ENCODE data around the gene ASPN. TPM values are rescaled to one million over a fixed set of nuclear protein-coding genes. Genes with fewer than 3 reads are reported as not detected.
"Not testable (repeated sequence)": the region's sequence is repeated elsewhere in the genome, so short reads cannot be mapped to it uniquely, and the experiment has no call there.

The ASPN gene
- total RNA-seq, 4 donors from 2014 or later: 29.5 to 160 (median 73.0) TPM

DNA sequence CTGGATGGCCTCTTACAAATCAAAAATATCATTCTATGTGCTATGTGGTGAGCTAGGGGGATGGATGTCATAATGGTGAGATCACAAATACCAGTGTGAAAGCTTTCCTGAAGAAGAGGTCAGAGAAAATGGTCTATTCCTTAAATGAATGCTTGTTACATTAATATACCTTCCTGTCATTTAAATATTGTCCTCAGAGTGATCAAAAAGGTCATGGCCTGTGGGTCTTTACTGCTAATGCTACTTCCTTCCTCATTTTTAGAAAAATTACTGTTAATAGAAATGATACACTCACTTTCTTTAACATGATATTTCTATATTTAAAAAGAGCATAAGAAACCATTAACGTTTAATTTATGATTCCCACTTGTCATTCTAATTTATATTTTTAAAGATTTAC is 67.7 kb downstream of the ASPN start:
- TF ChIP-seq POLR2A (IDR thresholded peaks at IDR 0.05): no peak
- TF ChIP-seq, protein P1, sequence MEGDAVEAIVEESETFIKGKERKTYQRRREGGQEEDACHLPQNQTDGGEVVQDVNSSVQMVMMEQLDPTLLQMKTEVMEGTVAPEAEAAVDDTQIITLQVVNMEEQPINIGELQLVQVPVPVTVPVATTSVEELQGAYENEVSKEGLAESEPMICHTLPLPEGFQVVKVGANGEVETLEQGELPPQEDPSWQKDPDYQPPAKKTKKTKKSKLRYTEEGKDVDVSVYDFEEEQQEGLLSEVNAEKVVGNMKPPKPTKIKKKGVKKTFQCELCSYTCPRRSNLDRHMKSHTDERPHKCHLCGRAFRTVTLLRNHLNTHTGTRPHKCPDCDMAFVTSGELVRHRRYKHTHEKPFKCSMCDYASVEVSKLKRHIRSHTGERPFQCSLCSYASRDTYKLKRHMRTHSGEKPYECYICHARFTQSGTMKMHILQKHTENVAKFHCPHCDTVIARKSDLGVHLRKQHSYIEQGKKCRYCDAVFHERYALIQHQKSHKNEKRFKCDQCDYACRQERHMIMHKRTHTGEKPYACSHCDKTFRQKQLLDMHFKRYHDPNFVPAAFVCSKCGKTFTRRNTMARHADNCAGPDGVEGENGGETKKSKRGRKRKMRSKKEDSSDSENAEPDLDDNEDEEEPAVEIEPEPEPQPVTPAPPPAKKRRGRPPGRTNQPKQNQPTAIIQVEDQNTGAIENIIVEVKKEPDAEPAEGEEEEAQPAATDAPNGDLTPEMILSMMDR (IDR thresholded peaks at IDR 0.05): no peak
- H3K4me3 ChIP-seq: no peak overlapping the region
- no peaks in the 10 kb centered on the region for H3K27me3 ChIP-seq
- H3K9me3 ChIP-seq: no peaks in the 10 kb centered on the region
- H3K36me3 ChIP-seq: no peaks in the 10 kb centered on the region
- DNase-seq: no peak
- no peak overlapping the region for H3K27ac ChIP-seq
- intact Hi-C loops (cut with DNase I; ENCODE audit: low total_unique reads): no loop called here
- H3K4me1 ChIP-seq: no peaks in the 10 kb centered on the region

DNA sequence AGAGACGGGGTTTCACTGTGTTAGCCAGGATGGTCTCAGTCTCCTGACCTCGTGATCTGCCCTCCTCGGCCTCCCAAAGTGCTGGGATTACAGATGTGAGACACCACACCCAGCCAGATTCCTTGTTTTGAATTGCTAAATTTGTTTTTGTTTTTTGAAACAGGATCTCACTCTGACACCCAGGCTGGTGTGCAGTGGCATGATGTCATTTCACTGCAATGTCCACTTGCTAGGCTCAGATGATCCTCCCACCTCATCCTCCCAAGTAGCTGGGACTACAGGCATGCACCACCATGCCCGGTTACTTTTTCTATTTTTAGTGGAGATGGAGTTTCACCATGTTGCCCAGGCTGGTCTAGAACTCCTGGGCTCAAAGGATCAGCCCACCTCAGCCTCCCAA is 71.1 kb downstream of the ASPN start:
- H3K4me3 ChIP-seq; DNase-seq; H3K9me3 ChIP-seq; H3K27me3 ChIP-seq; H3K4me1 ChIP-seq; H3K36me3 ChIP-seq; intact Hi-C loops (cut with DNase I; ENCODE audit: low total_unique reads): not testable (repeated sequence)
- H3K27ac ChIP-seq: peak overlapping the region; percentile 75 to 81

DNA sequence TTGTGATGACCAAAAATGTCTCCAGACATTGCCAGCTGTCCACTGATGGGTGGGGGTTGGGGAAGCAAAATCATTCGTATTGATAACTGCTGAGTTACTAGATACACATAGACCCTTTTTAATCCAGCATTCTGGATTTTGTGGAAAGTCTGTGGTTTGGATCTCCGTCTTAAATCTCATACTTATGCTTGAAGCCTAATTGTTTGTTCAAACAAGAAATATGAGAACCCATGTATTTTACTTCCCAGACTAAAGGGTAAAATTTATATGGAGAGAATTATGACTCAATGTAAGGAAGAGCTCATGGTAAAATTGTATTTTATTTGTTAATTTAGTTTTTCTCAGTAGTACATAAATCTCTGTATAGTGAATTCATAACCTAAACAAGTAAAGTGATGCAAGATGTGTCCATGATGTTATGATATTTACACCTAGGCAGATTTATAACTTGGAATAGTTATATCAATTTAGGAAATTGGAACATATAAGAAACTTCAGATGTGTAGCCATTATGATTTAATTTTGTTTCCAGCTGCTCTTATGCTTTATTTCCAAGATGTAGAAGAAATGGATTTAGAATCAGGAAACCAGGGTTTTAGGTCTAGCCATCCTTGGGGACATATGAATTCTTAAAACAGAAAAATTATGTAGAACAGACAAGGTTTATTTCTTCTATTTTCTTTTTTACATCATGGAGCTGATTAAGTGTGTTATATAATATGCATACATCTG is 73.4 kb downstream of the ASPN start:
- intact Hi-C loops (cut with DNase I; ENCODE audit: low total_unique reads): no loop called here
- DNase-seq: no peak
- Histone ChIP-seq H3K36me3 (no peaks in the 10 kb centered on the region), H3K4me3 (no peak overlapping the region), H3K27ac (peak overlapping the region in 1 of 2 donors; percentile 3), H3K4me1 (no peaks in the 10 kb centered on the region), H3K27me3 (no peaks in the 10 kb centered on the region), H3K9me3 (no peaks in the 10 kb centered on the region)
- TF ChIP-seq, protein P1 (IDR thresholded peaks at IDR 0.05): no peak
- no peak for TF ChIP-seq POLR2A (IDR thresholded peaks at IDR 0.05)

DNA sequence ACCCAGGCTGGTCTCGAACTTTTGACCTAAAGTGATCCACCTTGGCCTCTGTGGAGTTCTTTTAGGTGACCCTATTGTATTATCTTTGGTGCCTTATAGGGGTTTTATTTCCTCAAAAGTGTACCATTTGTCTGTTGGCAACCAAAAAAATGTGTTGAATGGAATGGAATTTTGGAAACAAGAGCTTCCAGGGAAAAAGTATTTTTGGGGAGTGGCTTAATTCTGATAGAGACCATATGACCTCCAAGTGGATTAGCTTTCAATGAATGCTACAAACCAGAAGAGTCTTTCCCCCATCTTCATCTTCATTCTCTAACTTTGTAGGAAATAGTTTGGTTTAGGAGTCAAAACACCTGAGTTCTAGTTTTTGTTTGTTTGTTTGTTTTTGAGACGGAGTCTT is 74.5 kb downstream of the ASPN start:
- H3K4me3 ChIP-seq: no peak overlapping the region
- no peaks in the 10 kb centered on the region for H3K27me3 ChIP-seq
- no peaks in the 10 kb centered on the region for H3K4me1 ChIP-seq
- TF ChIP-seq POLR2A (IDR thresholded peaks at IDR 0.05): no peak
- TF ChIP-seq, protein P1 (IDR thresholded peaks at IDR 0.05): no peak
- H3K36me3 ChIP-seq: no peaks in the 10 kb centered on the region
- no peaks in the 10 kb centered on the region for H3K9me3 ChIP-seq
- DNase-seq: no peak
- intact Hi-C loops (cut with DNase I; ENCODE audit: low total_unique reads): no loop called here
- peak overlapping the region; percentile 74 to 87 for H3K27ac ChIP-seq

DNA sequence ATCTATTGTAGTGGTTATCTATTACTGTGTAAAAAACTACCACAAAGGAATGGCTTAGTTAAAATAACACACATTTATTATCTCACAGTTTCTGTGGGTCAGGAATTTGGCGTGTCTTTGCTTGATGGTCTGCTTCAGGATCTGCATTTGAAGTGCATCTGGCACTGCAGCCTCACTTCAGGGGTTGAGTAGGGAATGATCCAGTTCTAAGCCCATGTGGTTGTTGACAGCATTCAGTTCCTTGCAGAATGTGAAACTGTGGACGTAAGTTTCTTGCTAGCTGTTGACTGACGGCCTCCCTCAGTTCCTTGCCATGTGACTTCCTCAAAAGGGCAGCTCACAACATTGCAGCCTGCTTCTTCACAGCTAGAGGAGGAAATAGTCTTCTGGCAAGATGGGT is 75.8 kb downstream of the ASPN start:
- DNase-seq: no peak
- H3K9me3 ChIP-seq: no peaks in the 10 kb centered on the region
- no peak for TF ChIP-seq POLR2A (IDR thresholded peaks at IDR 0.05)
- TF ChIP-seq, protein P1 (IDR thresholded peaks at IDR 0.05): no peak
- H3K27me3 ChIP-seq: no peaks in the 10 kb centered on the region
- no peak overlapping the region for H3K4me3 ChIP-seq
- intact Hi-C loops (cut with DNase I; ENCODE audit: low total_unique reads): no loop called here
- H3K4me1 ChIP-seq: no peaks in the 10 kb centered on the region
- no peaks in the 10 kb centered on the region for H3K36me3 ChIP-seq
- peak overlapping the region; percentile 74 to 87 for H3K27ac ChIP-seq

Small RNA genes lying within 50 kb of the gene (microRNA-seq; reads per million reads assigned to microRNA genes)
- gene MIR4670 (ENCODE audit: borderline microRNAs expressed, borderline replicate concordance): not detected

Small RNA genes lying within 50 kb of the gene (small RNA-seq; reads per million reads assigned to genes)
- gene MIR4670: not detected

Other genes with a start within 250 kb of the ASPN start
- gene IARS1, start 188.8 kb downstream of the ASPN start, total RNA-seq: 100 to 1,000 TPM in 3 of 4 donors, 10 to 100 TPM in 1; 73.2 to 234 (median 161) TPM
- 10 to 100 TPM; 16.5 to 48.0 (median 33.0) TPM for gene NOL8, start 157.2 kb downstream of the ASPN start, total RNA-seq
- gene CENPP, start 156.6 kb downstream of the ASPN start, total RNA-seq: 10 to 100 TPM in 1 of 4 donors, 1 to 10 TPM in 2, under 1 TPM in 1; 0.88 to 12.0 (median 4.3) TPM
- gene OGN, start 77.9 kb downstream of the ASPN start, total RNA-seq: 100 to 1,000 TPM in 1 of 4 donors, 10 to 100 TPM in 3; 26.0 to 302 (median 43.0) TPM
- gene OMD, start 58.0 kb downstream of the ASPN start, total RNA-seq: 10 to 100 TPM in 2 of 4 donors, 1 to 10 TPM in 2; 8.5 to 24.4 (median 11.1) TPM
- gene ECM2, start 53.5 kb upstream of the ASPN start, total RNA-seq: 10 to 100 TPM; 21.8 to 34.0 (median 27.7) TPM
- gene IPPK, start 187.6 kb upstream of the ASPN start, total RNA-seq: 10 to 100 TPM in 2 of 4 donors, 1 to 10 TPM in 2; 5.9 to 13.1 (median 8.5) TPM

All from uterus (tissue), 4 donors.